Neuron (in vitro differentiated cells): ENCODE measurements around the gene TJP3.

Experiments
- H2AFZ ChIP-seq: one replicate; pipeline ENCODE4 v1.6.1; 2013; ENCODE audit warnings: low read depth, mild to moderate bottlenecking, inconsistent platforms, low read length, moderate library complexity
- H3K27me3 ChIP-seq: one replicate; pipeline ENCODE4 v1.6.1; 2013; ENCODE audit warnings: low read length; ENCODE audit not compliant: insufficient read depth
- H3K36me3 ChIP-seq: one replicate; pipeline ENCODE4 v1.6.1; 2013; ENCODE audit warnings: low read length; ENCODE audit not compliant: insufficient read depth
- H3K4me1 ChIP-seq: one replicate; pipeline ENCODE4 v1.6.1; 2013; ENCODE audit warnings: low read length; ENCODE audit not compliant: insufficient read depth
- H3K4me3 ChIP-seq: 2 replicates; pipeline ENCODE4 v1.5.1; 2013; ENCODE audit warnings: mild to moderate bottlenecking, low read length, moderate library complexity
- H3K9me3 ChIP-seq: one replicate; pipeline ENCODE4 v1.6.1; 2013; ENCODE audit warnings: low read length

The TJP3 gene

DNA sequence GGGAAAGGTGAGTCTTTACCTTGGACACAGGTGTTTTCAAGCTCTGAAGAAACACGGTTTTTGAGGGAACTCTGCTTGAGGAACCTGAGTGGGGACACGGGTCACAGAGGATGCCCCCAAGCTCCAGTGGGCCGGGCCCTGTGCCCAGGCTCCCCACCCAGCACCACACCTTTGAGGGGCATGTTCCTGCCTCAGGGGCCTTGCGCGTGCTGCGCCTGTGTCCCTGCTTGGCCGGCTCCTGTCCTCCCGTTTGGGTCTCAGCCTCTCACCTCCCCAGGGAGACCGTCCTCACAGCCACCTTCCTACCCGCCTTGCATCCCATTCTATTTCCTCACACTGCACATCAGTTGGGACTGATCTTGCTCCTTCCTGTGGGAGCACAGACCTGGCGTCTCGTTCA lies 29.0 kb upstream of the TJP3 start:
- Histone ChIP-seq H2AFZ (no peak overlapping the region), H3K4me1 (peaks cover 11% of the 10 kb centered on the region)

GRCh38 chr19:3679581-3679980 lies 28.6 kb upstream of the TJP3 start:
- Histone ChIP-seq H3K4me1 (peaks cover 15% of the 10 kb centered on the region), H3K9me3 (no peaks in the 10 kb centered on the region), H3K4me3 (no peak overlapping the region), H2AFZ (no peak overlapping the region), H3K36me3 (no peaks in the 10 kb centered on the region), H3K27me3 (no peaks in the 10 kb centered on the region)

More for the DNA sequence above, 29.0 kb upstream of the TJP3 start:
- H3K27me3 ChIP-seq = no peaks in the 10 kb centered on the region
- no peak overlapping the region for H3K4me3 ChIP-seq
- no peaks in the 10 kb centered on the region for H3K36me3 ChIP-seq
- no peaks in the 10 kb centered on the region for H3K9me3 ChIP-seq

- Histone ChIP-seq H3K27me3 (no peaks in the 10 kb centered on the region), H3K9me3 (no peaks in the 10 kb centered on the region), H3K36me3 (no peaks in the 10 kb centered on the region), H3K4me3 (no peak overlapping the region), H2AFZ (no peak overlapping the region), H3K4me1 (peaks cover 17% of the 10 kb centered on the region)
Measured at GRCh38 chr19:3680939-3681338, 27.2 kb upstream of the TJP3 start.

DNA sequence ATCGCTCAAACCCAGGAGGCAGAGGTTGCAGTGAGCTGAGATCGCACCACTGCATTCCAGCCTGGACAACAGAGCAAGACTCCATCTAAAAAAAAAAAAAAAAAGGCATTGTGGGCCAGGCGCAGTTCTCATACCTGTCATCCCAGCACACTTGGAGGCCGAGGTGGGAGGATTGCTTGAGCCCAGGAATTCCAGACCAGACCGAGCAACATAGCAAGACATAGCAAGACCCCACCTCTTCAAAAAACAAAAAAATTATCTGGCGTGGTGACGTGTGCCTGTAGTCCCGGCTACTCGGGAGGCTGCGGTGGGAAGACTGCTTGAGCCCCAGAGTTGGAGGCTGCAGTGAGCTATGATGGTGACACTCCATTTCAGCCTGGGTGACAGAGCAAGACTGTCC lies 25.9 kb upstream of the TJP3 start:
- no peaks in the 10 kb centered on the region for H3K9me3 ChIP-seq
- peaks cover 17% of the 10 kb centered on the region for H3K4me1 ChIP-seq
- H3K4me3 ChIP-seq = no peak overlapping the region
- H3K36me3 ChIP-seq = no peaks in the 10 kb centered on the region
- H2AFZ ChIP-seq = no peak overlapping the region
- no peaks in the 10 kb centered on the region for H3K27me3 ChIP-seq

DNA sequence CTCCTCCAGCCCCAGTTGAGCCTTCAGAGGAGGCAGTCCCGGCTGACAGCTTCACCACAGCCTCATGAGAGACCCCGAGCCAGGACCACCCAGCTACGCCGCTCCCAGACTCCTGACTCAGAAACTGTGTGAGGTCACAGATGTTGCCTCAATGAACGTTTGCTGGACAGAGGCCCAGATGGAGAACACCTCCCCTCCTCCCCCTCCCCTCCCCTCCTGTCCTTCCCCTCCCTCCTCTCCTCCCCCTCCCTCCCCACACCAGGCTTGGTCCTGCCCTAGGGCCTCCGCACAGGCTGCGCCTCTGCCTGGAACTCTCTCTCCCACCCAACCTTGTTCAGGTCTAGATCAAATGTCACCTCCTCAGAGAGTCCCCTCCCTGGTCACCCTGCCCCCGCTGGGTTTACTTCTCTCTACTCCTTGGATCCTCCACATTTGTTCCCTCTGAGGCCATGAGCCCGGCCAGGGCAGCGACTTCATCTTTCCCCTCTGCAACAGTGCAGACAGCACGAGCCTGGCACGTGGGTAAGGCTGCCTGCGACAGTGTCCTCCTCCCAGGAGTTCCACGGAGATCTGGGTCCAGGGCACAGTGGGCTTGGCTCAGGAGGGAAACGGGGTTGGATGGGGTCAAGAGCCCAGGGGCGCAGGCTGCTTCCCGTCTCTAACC lies 25.3 kb upstream of the TJP3 start:
- Histone ChIP-seq H3K4me3 (no peak overlapping the region), H3K4me1 (peaks cover 17% of the 10 kb centered on the region), H3K36me3 (no peaks in the 10 kb centered on the region), H3K9me3 (no peaks in the 10 kb centered on the region), H2AFZ (no peak overlapping the region), H3K27me3 (no peaks in the 10 kb centered on the region)

GRCh38 chr19:3683405-3684053 lies 24.7 kb upstream of the TJP3 start:
- Histone ChIP-seq H3K4me1 (peaks cover 17% of the 10 kb centered on the region), H3K36me3 (no peaks in the 10 kb centered on the region), H3K4me3 (no peak overlapping the region), H3K9me3 (no peaks in the 10 kb centered on the region), H3K27me3 (no peaks in the 10 kb centered on the region), H2AFZ (no peak overlapping the region)

DNA sequence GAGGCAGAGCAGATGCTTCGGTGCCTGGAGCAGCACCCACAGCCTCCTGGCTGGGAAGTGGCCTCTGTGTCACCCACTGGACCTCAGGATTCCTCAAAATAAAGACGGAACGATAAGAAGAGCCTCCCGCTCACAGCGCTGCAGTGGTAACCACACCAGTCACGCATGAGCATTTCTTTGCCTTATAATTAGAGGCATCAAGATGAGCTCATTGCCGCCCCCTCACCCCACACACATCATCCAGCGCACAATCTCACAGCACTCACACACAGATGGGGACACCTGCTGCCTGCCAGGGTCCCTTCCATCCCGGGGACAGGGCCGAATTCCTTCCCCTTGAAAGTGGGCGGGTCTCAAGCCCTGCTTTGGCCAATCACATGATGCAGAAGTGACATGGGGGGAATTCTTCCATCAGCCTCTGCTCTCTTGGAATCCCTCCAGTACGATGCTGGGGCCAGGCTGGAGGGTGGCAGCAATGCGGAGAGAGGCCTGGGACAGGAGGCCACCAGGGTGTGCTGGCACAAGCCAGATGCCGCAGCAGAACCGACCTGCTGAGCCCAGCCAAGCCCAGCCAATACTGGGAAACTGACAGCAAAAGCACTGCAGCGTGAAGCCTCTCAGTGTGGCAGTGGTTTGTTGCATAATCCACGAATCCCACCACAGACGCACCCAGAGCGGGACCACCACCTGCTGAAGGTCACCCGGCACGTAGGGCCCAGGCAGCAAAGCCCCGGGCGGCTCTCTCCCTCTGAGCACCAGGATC lies 23.9 kb upstream of the TJP3 start:
- H3K9me3 ChIP-seq = no peaks in the 10 kb centered on the region
- H3K4me1 ChIP-seq = peaks cover 17% of the 10 kb centered on the region
- H3K4me3 ChIP-seq = no peak overlapping the region
- H3K27me3 ChIP-seq = no peaks in the 10 kb centered on the region
- H2AFZ ChIP-seq = no peak overlapping the region
- H3K36me3 ChIP-seq = no peaks in the 10 kb centered on the region

- no peaks in the 10 kb centered on the region for H3K36me3 ChIP-seq
- no peak overlapping the region for H2AFZ ChIP-seq
- no peaks in the 10 kb centered on the region for H3K27me3 ChIP-seq
- no peak overlapping the region for H3K4me3 ChIP-seq
- no peaks in the 10 kb centered on the region for H3K9me3 ChIP-seq
- peaks cover 17% of the 10 kb centered on the region for H3K4me1 ChIP-seq
Measured at GRCh38 chr19:3684817-3685410, 23.3 kb upstream of the TJP3 start.

DNA sequence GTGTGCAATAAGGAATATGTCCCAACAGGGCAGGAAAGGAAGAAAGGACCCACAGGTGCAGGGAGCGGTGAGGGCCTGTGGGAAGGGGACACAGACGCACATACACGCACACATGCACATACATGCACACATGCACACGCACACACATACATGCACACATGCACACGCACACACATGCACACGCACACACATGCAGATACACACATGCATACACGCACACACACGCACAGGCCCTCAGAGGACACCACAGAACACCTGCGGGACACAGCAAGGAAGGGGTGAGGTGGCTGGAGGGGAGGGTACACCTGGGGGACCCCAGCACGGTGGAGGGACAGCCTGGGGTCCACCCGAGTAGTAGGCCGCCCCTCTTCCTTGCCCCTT lies 20.8 kb upstream of the TJP3 start:
- Histone ChIP-seq H3K36me3 (no peaks in the 10 kb centered on the region), H2AFZ (no peak overlapping the region), H3K9me3 (peaks cover 2% of the 10 kb centered on the region), H3K4me3 (no peak overlapping the region), H3K4me1 (peaks cover 17% of the 10 kb centered on the region), H3K27me3 (no peaks in the 10 kb centered on the region)

- Histone ChIP-seq H2AFZ (no peak overlapping the region), H3K36me3 (no peaks in the 10 kb centered on the region), H3K27me3 (no peaks in the 10 kb centered on the region), H3K4me1 (peaks cover 15% of the 10 kb centered on the region), H3K4me3 (no peak overlapping the region), H3K9me3 (peaks cover 2% of the 10 kb centered on the region)
Measured at GRCh38 chr19:3687774-3688706, 20.1 kb upstream of the TJP3 start.

DNA sequence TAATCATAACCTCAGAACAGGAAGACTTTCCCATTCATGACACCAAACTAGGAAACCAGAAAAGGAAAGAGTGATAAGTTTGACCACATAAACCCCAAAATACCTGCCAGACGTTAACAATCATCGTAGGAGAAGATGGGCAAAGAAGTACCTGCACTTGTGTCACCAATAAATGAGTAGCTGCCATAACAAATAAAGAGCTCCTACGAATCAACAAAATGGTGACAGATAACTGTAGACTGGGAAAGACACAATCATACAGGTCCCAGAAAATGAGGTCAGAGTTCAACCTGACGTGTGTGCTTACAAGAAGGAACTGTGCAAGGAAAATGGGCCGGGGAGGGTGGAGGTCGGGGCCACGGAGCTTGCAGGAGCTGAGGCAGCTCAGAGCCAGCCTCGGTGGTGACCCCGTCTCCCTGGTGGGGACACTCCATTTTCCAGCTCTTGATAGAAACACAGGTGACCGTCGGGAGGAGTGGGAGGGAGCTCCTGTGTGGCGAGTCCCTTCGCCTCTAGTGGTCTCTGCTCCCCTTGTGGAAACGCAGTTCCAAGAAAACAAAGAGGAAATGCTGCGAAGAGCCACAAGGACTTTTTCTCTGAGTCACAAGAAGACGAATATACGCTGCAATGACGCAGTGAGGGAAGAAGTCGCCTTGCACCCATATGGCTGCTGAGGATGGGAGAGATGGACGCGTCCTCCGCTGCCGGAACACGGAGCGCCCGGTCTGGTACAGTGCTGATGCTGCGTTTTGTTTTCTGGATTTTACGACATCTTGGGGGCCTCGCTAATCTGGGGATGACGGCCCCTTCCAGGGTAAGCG lies 17.4 kb upstream of the TJP3 start:
- H2AFZ ChIP-seq = no peak overlapping the region
- no peaks in the 10 kb centered on the region for H3K36me3 ChIP-seq
- no peaks in the 10 kb centered on the region for H3K27me3 ChIP-seq
- no peak overlapping the region for H3K4me3 ChIP-seq
- no peaks in the 10 kb centered on the region for H3K4me1 ChIP-seq
- peaks cover 2% of the 10 kb centered on the region for H3K9me3 ChIP-seq

DNA sequence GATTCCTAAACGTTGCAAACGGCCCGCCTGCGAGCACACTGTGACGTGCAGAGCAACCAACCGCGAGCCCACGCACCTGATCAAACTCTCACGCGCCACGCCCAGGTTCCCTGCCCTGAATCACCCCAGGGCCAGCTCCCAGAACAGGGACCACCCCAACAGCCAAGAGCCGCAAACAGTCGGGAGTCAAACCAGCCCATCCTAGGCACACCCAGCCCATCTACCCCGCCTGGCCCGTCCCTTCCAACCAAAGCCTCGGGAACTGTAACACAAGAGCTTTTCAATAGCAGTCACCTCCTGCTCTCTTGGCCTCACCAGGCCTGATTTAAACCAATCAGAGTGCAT lies 16.8 kb upstream of the TJP3 start:
- H3K9me3 ChIP-seq = peaks cover 2% of the 10 kb centered on the region

More for the DNA sequence above, 16.8 kb upstream of the TJP3 start:
- Histone ChIP-seq H3K4me1 (no peaks in the 10 kb centered on the region), H2AFZ (no peak overlapping the region), H3K27me3 (no peaks in the 10 kb centered on the region), H3K36me3 (peaks cover 2% of the 10 kb centered on the region), H3K4me3 (no peak overlapping the region)
